Transverse colon (tissue), 4 donors: ENCODE results near the gene FAM149B1.

ENCODE experiments used
- EP300 ChIP-seq: sonication (generic); formaldehyde crosslinking; IDR thresholded peaks from one replicate; pipeline ENCODE4 v1.6.1; 2017; ENCODE audit warnings: antibody characterized with exemption, low read depth
- POLR2A ChIP-seq: fragments of 450-650 bp; IDR thresholded peaks from one replicate; pipeline ENCODE4 v1.6.1; 2016; ENCODE audit warnings: antibody characterized with exemption, mild to moderate bottlenecking, moderate library complexity
- POLR2AphosphoS5 ChIP-seq, 3 donors: sonication (generic); formaldehyde crosslinking; IDR thresholded peaks; one replicate each; pipeline ENCODE4 v1.6.1; 2016; ENCODE audit warnings: antibody characterized with exemption in 3 of 3
- TF ChIP-seq, protein P1 (sequence below), 5 experiments: fragments of 200-600 bp in 3 of 5; fragments of 450-650 bp in 2 of 5; sonication (generic) in 3 of 5; IDR thresholded peaks; 1 replicate in 2 of 5; 2 replicates in 3 of 5; pipeline ENCODE4 v1.5.1; 2016 to 2017; ENCODE audit warnings: antibody characterized with exemption in 5 of 5, inconsistent platforms in 3 of 5, mild to moderate bottlenecking in 2 of 5, moderate library complexity in 1 of 5

DNA sequence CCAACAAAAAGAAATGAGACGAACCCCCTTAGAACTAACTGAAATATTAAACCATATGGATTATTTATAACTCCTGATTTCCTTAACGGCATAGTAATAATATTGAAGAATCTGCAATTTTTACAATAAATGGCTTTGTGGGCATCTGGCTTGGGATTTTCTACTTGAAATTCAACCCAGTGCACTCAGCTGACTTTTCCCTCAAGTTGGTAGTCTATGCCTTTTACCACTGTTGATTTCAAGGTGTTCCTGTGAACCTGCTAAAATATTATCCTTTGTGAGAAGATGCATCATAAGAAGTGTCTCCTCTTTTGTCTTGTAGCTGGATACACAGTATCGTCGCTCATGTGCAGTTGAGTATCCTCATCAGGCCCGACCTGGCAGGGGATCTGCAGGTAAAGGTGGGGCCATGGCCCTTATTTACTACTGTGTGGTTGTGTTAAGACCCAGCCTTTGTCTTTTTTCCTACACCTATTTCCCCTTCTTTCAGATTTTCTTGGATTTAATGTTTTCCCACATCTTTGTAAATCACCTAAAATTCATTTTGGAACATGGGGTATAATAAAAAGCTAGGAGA, 71.2 kb downstream of the FAM149B1 start:
- TF ChIP-seq, protein P1, sequence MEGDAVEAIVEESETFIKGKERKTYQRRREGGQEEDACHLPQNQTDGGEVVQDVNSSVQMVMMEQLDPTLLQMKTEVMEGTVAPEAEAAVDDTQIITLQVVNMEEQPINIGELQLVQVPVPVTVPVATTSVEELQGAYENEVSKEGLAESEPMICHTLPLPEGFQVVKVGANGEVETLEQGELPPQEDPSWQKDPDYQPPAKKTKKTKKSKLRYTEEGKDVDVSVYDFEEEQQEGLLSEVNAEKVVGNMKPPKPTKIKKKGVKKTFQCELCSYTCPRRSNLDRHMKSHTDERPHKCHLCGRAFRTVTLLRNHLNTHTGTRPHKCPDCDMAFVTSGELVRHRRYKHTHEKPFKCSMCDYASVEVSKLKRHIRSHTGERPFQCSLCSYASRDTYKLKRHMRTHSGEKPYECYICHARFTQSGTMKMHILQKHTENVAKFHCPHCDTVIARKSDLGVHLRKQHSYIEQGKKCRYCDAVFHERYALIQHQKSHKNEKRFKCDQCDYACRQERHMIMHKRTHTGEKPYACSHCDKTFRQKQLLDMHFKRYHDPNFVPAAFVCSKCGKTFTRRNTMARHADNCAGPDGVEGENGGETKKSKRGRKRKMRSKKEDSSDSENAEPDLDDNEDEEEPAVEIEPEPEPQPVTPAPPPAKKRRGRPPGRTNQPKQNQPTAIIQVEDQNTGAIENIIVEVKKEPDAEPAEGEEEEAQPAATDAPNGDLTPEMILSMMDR (IDR thresholded peaks at IDR 0.05): no peak
- TF ChIP-seq POLR2A (no peak), POLR2AphosphoS5 (IDR thresholded peaks at IDR 0.05) (no peak), EP300 (no peak)
